22Rv1 (cell line): ENCODE results near the gene BNC2.

ENCODE experiments used
- H3K27ac ChIP-seq: fragments of 450-650 bp; 2 replicates; pipeline ENCODE4 v1.5.1; 2017
- CTCF ChIP-seq: fragments of 450-650 bp; IDR thresholded peaks from 2 replicates; pipeline ENCODE4 v1.5.1; 2017; ENCODE audit warnings: mild to moderate bottlenecking
- ZFX ChIP-seq: fragments of 450-650 bp; IDR thresholded peaks from 2 replicates; pipeline ENCODE4 v1.6.1; 2017; ENCODE audit warnings: antibody characterized with exemption, borderline replicate concordance

BNC2 gene

GRCh38 chr9:16726718-16727451 lies 143.6 kb downstream of the BNC2 start:
- no peak for TF ChIP-seq ZFX
- TF ChIP-seq CTCF, result no peak
- no peak overlapping the region for H3K27ac ChIP-seq

DNA sequence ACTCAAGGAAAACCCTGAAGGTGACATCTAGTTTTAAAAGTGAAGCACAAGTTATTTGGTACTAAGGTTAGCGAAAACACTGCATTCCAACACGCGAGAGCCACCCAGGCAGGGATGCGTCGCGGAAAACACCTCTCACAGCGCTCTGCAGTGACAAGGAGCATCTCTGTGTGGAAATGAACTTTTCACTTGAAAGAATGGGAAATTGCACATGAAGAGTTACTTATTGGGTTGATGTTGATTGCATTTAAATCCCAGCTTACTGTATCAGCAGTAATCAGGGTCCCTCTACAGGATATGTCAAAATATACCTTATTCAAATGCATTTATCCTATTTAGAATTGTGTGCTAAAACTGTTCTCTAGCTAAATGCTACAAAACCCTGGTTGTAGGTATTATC lies 144.4 kb downstream of the BNC2 start:
- H3K27ac ChIP-seq, result no peak overlapping the region
- no peak for TF ChIP-seq ZFX
- peak; percentile 35 for TF ChIP-seq CTCF

DNA sequence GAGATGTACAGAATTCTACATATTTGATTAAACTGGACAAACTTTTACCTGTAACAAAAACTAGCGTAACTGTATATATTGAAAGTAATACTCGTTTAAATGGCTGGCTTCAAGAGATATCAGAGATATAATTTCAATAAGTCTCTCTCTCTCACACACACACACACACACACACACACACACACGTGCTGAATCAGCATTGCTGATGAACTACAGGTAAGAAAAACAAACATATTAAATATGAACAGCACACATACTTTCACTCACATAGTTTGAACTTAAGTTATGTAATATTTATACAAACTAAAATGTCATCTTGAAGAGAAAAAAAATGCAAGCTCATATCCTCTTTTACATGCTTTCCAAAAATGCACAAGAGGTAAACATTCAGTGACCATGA lies 145.4 kb downstream of the BNC2 start:
- H3K27ac ChIP-seq, result no peak overlapping the region
- TF ChIP-seq CTCF (no peak), ZFX (no peak)

GRCh38 chr9:16721972-16722371 lies 148.5 kb downstream of the BNC2 start:
- H3K27ac ChIP-seq, result no peak overlapping the region
- no peak for TF ChIP-seq CTCF
- TF ChIP-seq ZFX, result no peak

- H3K27ac ChIP-seq, result no peak overlapping the region
- TF ChIP-seq CTCF (no peak), ZFX (no peak)
Observed at GRCh38 chr9:16720386-16720785, 150.1 kb downstream of the BNC2 start.

DNA sequence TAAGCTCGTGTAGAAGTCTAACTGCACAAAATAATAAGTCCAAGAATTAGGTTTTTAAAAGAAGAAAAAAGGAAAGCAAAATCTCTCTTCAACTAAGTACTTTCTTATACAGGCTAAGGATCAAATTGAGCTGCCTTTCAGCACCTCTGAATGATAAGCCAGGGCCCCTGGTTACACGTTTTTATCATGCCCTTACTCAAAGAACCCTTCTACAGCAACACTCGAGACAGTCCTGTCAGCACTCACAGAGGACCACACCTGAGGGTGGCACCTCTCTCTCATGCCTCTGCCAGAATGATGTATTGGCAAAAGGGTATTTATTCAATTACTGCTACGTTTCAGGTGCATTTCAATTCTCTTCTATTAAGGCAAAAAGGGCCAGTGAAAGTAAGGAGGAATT lies 150.5 kb downstream of the BNC2 start:
- TF ChIP-seq CTCF, result no peak
- no peak for TF ChIP-seq ZFX
- no peak overlapping the region for H3K27ac ChIP-seq

GRCh38 chr9:16718952-16719351 lies 151.5 kb downstream of the BNC2 start:
- H3K27ac ChIP-seq, result no peak overlapping the region
- TF ChIP-seq CTCF (no peak), ZFX (no peak)
